Duodenal mucosa (tissue), 2 donors: ENCODE measurements around the gene CCNA2.

Experiments
- H3K27ac ChIP-seq: one replicate; pipeline ENCODE4 v1.7.0; 2013; ENCODE audit warnings: low read depth, low read length
- H3K27me3 ChIP-seq, 2 donors: one replicate each; pipeline ENCODE4 v1.7.0; 2013; ENCODE audit warnings: low read length in 2 of 2, control low read depth in 1 of 2; ENCODE audit not compliant: insufficient read depth in 2 of 2, control insufficient read depth in 1 of 2
- H3K36me3 ChIP-seq, 2 donors: one replicate each; pipeline ENCODE4 v1.7.0; 2013; ENCODE audit warnings: low read length in 2 of 2, control low read depth in 1 of 2; ENCODE audit not compliant: insufficient read depth in 2 of 2, control insufficient read depth in 1 of 2
- H3K4me1 ChIP-seq, 2 donors: one replicate each; pipeline ENCODE4 v1.7.0; 2013; ENCODE audit warnings: low read length in 2 of 2, control low read depth in 1 of 2; ENCODE audit not compliant: insufficient read depth in 2 of 2, control insufficient read depth in 1 of 2
- H3K4me3 ChIP-seq, 2 donors: one replicate each; pipeline ENCODE4 v1.7.0; 2013; ENCODE audit warnings: low read length in 2 of 2, low read depth in 1 of 2
- H3K9ac ChIP-seq, 2 donors: one replicate each; pipeline ENCODE4 v1.7.0; 2013; ENCODE audit warnings: low read length in 2 of 2, low read depth in 1 of 2
- H3K9me3 ChIP-seq, 2 donors: one replicate each; pipeline ENCODE4 v1.7.0; 2013; ENCODE audit warnings: low read length in 2 of 2, control low read depth in 1 of 2; ENCODE audit not compliant: control insufficient read depth in 1 of 2

The CCNA2 gene

DNA sequence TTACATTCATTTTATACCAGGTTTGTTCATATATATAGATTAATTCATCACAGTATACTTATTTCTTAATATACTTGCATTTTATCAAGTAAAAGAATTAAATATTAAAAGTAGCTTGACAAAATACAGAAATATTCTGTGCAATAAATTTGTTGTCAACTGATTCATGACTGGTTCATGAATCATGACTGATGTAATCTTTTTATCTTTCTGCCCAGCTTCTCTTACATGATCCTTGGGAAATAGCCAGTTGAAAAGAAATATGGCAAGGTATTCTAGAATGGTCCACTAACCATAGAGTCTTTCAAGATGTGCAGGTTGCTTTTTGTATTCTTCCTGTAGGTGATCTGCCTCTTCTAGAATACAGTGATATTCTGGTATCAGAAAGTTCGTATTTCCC lies 4.2 kb upstream of the CCNA2 start:
- H3K27ac ChIP-seq: no peak overlapping the region
- H3K27me3 ChIP-seq: no peaks in the 10 kb centered on the region
- H3K9ac ChIP-seq: no peak overlapping the region
- no peak overlapping the region for H3K4me3 ChIP-seq
- H3K36me3 ChIP-seq: peaks cover 0 to 14% of the 10 kb centered on the region in 2 donors
- peaks cover under 1 to 3% of the 10 kb centered on the region in 2 donors for H3K4me1 ChIP-seq
- H3K9me3 ChIP-seq: no peaks in the 10 kb centered on the region

DNA sequence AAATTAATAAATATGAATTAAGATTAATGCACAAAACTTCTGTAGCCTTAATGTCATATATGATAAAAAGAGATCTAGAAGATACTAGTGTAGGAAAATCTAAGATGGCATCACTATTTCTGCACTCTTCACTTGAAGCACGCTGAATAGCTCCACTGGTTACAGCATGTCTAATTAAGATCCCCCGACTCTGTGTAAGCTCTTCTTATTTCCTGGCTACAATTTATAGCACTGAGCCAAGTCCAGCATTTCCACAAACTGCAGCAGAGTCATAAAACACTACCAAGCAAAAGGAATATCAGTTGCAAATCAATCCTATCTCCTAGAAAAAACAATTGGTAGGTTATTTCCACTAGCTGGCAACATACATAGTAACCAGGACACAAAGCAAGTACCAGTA lies 1.3 kb upstream of the CCNA2 start:
- H3K27me3 ChIP-seq: no peaks in the 10 kb centered on the region
- peaks cover 0 to 17% of the 10 kb centered on the region in 2 donors for H3K36me3 ChIP-seq
- H3K9ac ChIP-seq: no peak overlapping the region
- no peaks in the 10 kb centered on the region for H3K9me3 ChIP-seq
- no peak overlapping the region for H3K4me3 ChIP-seq
- no peak overlapping the region for H3K27ac ChIP-seq
- H3K4me1 ChIP-seq: peaks cover 3 to 9% of the 10 kb centered on the region in 2 donors

- Histone ChIP-seq H3K36me3 (peaks cover 0 to 12% of the 10 kb centered on the region in 2 donors), H3K4me1 (peaks cover 3 to 9% of the 10 kb centered on the region in 2 donors), H3K9me3 (no peaks in the 10 kb centered on the region), H3K4me3 (peak overlapping the region; percentile 71 to 87), H3K27me3 (no peaks in the 10 kb centered on the region), H3K9ac (peak overlapping the region; percentile 72 to 87), H3K27ac (no peak overlapping the region)
These were observed 466 bp upstream of the CCNA2 start for GRCh38 chr4:121824171-121824527.

GRCh38 chr4:121822796-121823504 lies 733 bp downstream of the CCNA2 start:
- Histone ChIP-seq H3K4me3 (peak overlapping the region; percentile 71 to 87), H3K27ac (no peak overlapping the region), H3K27me3 (no peaks in the 10 kb centered on the region), H3K4me1 (peaks cover 3 to 9% of the 10 kb centered on the region in 2 donors), H3K36me3 (peaks cover 0 to 20% of the 10 kb centered on the region in 2 donors), H3K9me3 (no peaks in the 10 kb centered on the region), H3K9ac (peak overlapping the region; percentile 33 to 54)

DNA sequence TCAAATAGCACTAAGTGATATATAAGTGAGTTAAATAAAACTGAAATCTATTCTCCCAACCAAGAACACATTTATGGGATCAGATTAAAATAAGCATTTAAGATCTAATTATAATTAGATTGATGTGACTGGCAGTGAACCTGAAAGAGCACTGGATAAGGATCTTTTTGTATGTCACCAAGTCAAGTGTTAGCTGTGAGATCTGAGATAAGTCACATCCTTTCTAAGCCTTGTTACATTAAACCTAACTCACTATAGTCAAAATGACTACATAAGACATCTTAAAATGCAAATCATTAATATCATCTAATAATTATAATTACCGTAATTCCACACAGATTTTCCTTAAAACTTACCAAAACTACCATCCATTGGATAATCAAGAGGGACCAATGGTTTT lies 1.6 kb downstream of the CCNA2 start:
- Histone ChIP-seq H3K4me1 (peaks cover 3 to 9% of the 10 kb centered on the region in 2 donors), H3K36me3 (peaks cover 0 to 21% of the 10 kb centered on the region in 2 donors), H3K9ac (no peak overlapping the region), H3K9me3 (no peaks in the 10 kb centered on the region), H3K4me3 (peak overlapping the region; percentile 71 to 87), H3K27me3 (no peaks in the 10 kb centered on the region), H3K27ac (no peak overlapping the region)

GRCh38 chr4:121819216-121819965 lies 4.3 kb downstream of the CCNA2 start:
- Histone ChIP-seq H3K27ac (no peak overlapping the region), H3K9ac (no peak overlapping the region), H3K9me3 (no peaks in the 10 kb centered on the region), H3K27me3 (no peaks in the 10 kb centered on the region), H3K4me1 (peaks cover 3 to 8% of the 10 kb centered on the region in 2 donors), H3K36me3 (peaks cover 7 to 38% of the 10 kb centered on the region in 2 donors), H3K4me3 (no peak overlapping the region)

- peaks cover 3 to 6% of the 10 kb centered on the region in 2 donors for H3K4me1 ChIP-seq
- no peak overlapping the region for H3K4me3 ChIP-seq
- no peaks in the 10 kb centered on the region for H3K27me3 ChIP-seq
- H3K9ac ChIP-seq: no peak overlapping the region
- no peaks in the 10 kb centered on the region for H3K9me3 ChIP-seq
- H3K27ac ChIP-seq: no peak overlapping the region
- peaks cover 7 to 46% of the 10 kb centered on the region in 2 donors for H3K36me3 ChIP-seq
These were observed 5.5 kb downstream of the CCNA2 start for GRCh38 chr4:121818215-121818614.

DNA sequence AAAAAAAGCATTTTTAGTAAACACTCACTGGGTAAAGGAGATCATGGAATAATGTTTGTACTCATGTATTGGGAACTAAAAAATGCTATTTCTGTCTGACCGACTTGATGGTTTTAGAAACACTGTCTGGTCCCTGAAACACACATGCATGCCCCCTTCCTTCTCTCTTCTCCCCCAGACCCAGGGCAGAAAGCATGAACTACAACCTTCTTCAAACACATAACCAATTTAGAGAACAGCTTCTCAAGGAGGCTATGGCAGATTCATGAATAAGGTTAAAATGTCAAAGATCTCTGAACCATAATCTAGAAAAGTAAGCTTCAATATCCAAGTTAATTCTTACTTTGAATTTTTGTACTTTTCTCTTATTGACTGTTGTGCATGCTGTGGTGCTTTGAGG lies 6.0 kb downstream of the CCNA2 start:
- peaks cover 7 to 50% of the 10 kb centered on the region in 2 donors for H3K36me3 ChIP-seq
- H3K9ac ChIP-seq: no peak overlapping the region
- no peak overlapping the region for H3K4me3 ChIP-seq
- H3K27ac ChIP-seq: no peak overlapping the region
- no peaks in the 10 kb centered on the region for H3K9me3 ChIP-seq
- H3K27me3 ChIP-seq: no peaks in the 10 kb centered on the region
- H3K4me1 ChIP-seq: peaks cover 1 to 6% of the 10 kb centered on the region in 2 donors

DNA sequence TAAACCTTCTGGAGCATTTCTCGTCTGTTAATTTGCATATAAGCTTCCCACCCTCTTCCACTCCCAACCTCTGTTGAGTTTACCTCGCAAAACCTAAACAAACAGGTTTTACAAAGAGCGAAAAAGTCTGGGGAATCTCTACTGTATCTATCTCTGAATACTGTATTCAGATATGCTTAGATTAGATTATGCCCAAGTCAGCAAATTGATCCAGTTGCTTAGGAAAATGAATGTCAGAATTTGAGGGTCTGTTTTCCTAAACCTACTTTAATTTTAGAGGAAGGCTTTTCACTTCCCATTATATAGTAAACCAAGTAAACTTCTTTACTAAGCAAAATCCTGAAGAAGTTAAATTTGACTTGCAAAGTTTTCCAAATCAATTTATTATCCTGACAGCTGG lies 6.7 kb downstream of the CCNA2 start:
- no peaks in the 10 kb centered on the region for H3K27me3 ChIP-seq
- no peak overlapping the region for H3K4me3 ChIP-seq
- no peak overlapping the region for H3K27ac ChIP-seq
- H3K4me1 ChIP-seq: peaks cover 0 to 5% of the 10 kb centered on the region in 2 donors
- no peak overlapping the region for H3K9ac ChIP-seq
- no peaks in the 10 kb centered on the region for H3K9me3 ChIP-seq
- peaks cover 7 to 55% of the 10 kb centered on the region in 2 donors for H3K36me3 ChIP-seq

- H3K9me3 ChIP-seq: no peaks in the 10 kb centered on the region
- no peak overlapping the region for H3K9ac ChIP-seq
- peaks cover 14 to 65% of the 10 kb centered on the region in 2 donors for H3K36me3 ChIP-seq
- H3K4me3 ChIP-seq: no peak overlapping the region
- H3K27ac ChIP-seq: no peak overlapping the region
- no peaks in the 10 kb centered on the region for H3K27me3 ChIP-seq
- H3K4me1 ChIP-seq: no peaks in the 10 kb centered on the region
These were observed 8.9 kb downstream of the CCNA2 start for GRCh38 chr4:121814756-121815155.
